ENCODE measurements around the gene TMEM91. TPM values are rescaled to one million over a fixed set of nuclear protein-coding genes. Genes with fewer than 3 reads are reported as not detected.

The TMEM91 gene
- total RNA-seq, 1 experiment from 2014 or later, result 5.3 TPM

DNA sequence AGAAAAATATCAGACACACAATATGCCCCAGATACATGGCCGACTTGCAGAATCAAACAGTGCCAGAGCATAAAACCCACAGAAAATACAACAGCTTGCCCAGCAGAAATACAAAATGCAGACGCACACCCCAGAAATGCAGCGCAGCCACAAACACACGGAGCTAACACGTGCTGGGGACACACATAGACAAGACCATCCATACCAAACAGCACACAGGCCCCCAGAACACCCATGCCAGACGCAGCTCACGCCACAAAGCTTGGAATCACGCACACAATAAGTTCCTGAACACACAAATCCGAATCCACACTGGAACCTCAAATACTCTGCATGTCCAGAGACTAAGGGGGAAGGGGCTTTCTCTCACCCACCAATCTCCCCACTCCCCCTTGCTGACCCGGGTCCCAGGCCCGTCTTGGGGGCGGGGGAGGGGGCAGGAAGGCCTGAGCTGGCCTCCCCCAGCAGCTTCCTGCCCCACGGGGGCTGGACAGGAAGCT lies 49.2 kb upstream of the TMEM91 start (continued):
- TF ChIP-seq, protein P1, sequence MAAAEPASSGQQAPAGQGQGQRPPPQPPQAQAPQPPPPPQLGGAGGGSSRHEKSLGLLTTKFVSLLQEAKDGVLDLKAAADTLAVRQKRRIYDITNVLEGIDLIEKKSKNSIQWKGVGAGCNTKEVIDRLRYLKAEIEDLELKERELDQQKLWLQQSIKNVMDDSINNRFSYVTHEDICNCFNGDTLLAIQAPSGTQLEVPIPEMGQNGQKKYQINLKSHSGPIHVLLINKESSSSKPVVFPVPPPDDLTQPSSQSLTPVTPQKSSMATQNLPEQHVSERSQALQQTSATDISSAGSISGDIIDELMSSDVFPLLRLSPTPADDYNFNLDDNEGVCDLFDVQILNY (CRISPR knock-in tag; IDR thresholded peaks at IDR 0.05), result no peak
- TF ChIP-seq NFE2L1 (CRISPR knock-in tag; IDR thresholded peaks at IDR 0.05), result no peak
- TF ChIP-seq, protein P2, sequence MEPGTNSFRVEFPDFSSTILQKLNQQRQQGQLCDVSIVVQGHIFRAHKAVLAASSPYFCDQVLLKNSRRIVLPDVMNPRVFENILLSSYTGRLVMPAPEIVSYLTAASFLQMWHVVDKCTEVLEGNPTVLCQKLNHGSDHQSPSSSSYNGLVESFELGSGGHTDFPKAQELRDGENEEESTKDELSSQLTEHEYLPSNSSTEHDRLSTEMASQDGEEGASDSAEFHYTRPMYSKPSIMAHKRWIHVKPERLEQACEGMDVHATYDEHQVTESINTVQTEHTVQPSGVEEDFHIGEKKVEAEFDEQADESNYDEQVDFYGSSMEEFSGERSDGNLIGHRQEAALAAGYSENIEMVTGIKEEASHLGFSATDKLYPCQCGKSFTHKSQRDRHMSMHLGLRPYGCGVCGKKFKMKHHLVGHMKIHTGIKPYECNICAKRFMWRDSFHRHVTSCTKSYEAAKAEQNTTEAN (CRISPR knock-in tag; IDR thresholded peaks at IDR 0.05), result no peak

DNA sequence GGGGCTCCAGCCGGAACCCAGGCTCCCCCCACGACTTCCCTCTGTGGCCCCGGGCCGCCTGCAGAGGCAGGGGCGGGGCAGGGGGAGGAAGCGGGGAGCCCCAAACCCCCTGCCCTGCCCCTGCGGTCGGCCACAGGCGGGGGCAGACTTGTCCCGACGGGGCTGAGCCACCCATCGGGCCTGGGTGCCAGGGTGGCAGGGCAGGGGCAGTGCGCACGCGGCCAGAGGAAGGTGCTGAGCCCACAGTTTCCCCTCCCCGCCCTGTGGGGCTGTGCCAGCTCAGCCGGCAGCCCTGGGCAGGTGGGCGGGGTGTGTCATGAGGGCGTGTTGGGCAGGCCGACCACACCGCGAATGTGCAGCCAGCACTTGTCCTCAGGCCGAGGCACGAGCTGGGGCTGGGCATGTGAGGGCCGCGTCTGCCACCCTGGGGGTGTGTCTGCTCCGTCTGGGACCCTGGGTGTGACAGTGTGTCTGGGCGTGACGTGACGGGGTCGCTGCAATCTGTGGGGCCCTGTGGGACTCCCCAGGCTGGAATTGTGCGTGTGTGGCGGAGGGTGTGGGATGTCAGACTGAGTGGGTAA lies 48.7 kb upstream of the TMEM91 start:
- peak; percentile 9 for ATAC-seq
- Mint-ChIP-seq H3K27ac (peak overlapping the region; percentile 46; the same call in 1 of the 2 replicates), H3K36me3 (no peaks in the 10 kb centered on the region; the same call in 1 of the 2 replicates), H3K27me3 (ENCODE audit: low read depth) (peaks cover 16% of the 10 kb centered on the region), H3K9me3 (no peaks in the 10 kb centered on the region), H3K4me1 (peaks cover 62% of the 10 kb centered on the region), H3K4me3 (peak overlapping the region; percentile 43)
- POLR2A ChIA-PET, result interaction anchor here (0.9 kb wide), 1 partner anchor 25 kb away, joined by 4 read pairs; no protein-coding TSS in a partner anchor
- peak; percentile 40 for DNase-seq (ENCODE audit: low spot score)
- TF ChIP-seq, protein P3, sequence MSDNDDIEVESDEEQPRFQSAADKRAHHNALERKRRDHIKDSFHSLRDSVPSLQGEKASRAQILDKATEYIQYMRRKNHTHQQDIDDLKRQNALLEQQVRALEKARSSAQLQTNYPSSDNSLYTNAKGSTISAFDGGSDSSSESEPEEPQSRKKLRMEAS (CRISPR knock-in tag; IDR thresholded peaks at IDR 0.05), result peak; percentile 52; the same call in 1 of the 2 replicates
- TF ChIP-seq EMX1 (CRISPR knock-in tag; IDR thresholded peaks at IDR 0.05), result no peak
- CTCF ChIA-PET, result interaction anchor here (1.4 to 4.8 kb wide), 6 partner anchors 19 to 426 kb away, joined by 3 to 44 read pairs (median 5); partner anchors contain the start of genes DMAC2 and TGFB1

DNA sequence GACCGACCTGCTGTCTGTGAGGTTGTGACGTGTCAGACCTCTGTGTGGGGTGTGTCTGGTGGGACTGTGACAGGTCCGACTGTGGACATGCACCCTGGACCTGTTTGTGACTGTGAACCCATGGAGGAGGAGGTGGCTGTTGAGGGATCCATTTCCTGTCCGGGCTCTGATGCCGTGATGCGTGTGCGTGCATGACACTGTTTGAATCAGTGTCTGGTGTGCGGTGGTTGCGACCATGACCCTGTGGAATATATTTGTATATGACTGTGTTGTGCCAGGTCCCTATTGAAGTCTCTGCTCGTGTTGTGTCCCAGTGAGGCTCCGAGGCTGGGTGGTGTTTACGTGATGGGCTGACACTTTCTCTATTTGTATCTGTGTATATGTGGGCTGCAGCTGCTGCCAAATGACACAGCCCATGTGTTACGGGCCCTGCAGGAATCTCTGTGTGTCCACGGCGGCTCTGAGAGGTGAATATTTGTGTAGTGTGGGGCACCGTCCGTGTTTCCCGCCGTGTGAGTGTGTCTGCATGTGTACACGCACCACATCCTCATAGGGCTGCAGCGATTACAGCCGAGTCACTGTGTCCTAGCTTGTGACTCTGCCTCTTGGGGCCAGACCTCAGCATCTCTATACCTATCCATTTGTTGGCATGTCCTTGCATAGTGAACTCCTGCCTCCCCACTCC lies 48.0 kb upstream of the TMEM91 start:
- POLR2A ChIA-PET, result no interaction called here
- H3K4me1 Mint-ChIP-seq, result peaks cover 56% of the 10 kb centered on the region
- peaks cover 19% of the 10 kb centered on the region for H3K27me3 Mint-ChIP-seq (ENCODE audit: low read depth)
- no peaks in the 10 kb centered on the region for H3K9me3 Mint-ChIP-seq
- no peaks in the 10 kb centered on the region for H3K36me3 Mint-ChIP-seq
- H3K4me3 Mint-ChIP-seq, result peak overlapping the region; percentile 43
- no peak for ATAC-seq
- peak overlapping the region; percentile 62; the same call in 1 of the 2 replicates for H3K27ac Mint-ChIP-seq
- CTCF ChIA-PET, result interaction anchor here (1.4 to 4.8 kb wide), 6 partner anchors 20 to 425 kb away, joined by 3 to 44 read pairs (median 5); partner anchors contain the start of genes DMAC2 and TGFB1
- TF ChIP-seq PRRX2 (CRISPR knock-in tag; IDR thresholded peaks at IDR 0.05), result no peak
- TF ChIP-seq, protein P4, sequence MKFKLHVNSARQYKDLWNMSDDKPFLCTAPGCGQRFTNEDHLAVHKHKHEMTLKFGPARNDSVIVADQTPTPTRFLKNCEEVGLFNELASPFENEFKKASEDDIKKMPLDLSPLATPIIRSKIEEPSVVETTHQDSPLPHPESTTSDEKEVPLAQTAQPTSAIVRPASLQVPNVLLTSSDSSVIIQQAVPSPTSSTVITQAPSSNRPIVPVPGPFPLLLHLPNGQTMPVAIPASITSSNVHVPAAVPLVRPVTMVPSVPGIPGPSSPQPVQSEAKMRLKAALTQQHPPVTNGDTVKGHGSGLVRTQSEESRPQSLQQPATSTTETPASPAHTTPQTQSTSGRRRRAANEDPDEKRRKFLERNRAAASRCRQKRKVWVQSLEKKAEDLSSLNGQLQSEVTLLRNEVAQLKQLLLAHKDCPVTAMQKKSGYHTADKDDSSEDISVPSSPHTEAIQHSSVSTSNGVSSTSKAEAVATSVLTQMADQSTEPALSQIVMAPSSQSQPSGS (CRISPR knock-in tag; IDR thresholded peaks at IDR 0.05; ENCODE audit: borderline replicate concordance, low read depth), result no peak
- DNase-seq (ENCODE audit: low spot score), result no peak

DNA sequence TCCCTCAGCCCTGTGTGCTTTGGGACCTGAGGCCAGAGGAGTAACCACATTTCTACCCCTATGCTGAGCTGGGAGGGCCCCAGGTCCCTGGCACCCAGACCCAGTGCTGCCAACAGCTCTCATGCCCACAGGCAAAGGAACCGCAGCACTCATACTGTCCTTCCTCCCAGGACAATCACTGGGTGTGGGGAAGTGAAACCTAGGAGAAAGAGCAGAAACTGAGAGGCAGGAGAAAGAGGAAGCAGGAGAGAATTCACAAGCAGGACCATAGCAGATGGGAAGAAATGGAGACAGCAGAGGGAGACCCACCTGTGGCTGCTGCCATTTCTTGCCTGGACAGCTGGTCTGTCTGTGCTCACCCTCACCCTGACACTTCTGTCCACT lies 47.5 kb upstream of the TMEM91 start:
- no peak for ATAC-seq
- no peak for TF ChIP-seq TEAD4 (CRISPR knock-in tag; IDR thresholded peaks at IDR 0.05)
- TF ChIP-seq, protein P5, sequence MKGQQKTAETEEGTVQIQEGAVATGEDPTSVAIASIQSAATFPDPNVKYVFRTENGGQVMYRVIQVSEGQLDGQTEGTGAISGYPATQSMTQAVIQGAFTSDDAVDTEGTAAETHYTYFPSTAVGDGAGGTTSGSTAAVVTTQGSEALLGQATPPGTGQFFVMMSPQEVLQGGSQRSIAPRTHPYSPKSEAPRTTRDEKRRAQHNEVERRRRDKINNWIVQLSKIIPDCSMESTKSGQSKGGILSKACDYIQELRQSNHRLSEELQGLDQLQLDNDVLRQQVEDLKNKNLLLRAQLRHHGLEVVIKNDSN (CRISPR knock-in tag; IDR thresholded peaks at IDR 0.05), result no peak
- TF ChIP-seq, protein P6, sequence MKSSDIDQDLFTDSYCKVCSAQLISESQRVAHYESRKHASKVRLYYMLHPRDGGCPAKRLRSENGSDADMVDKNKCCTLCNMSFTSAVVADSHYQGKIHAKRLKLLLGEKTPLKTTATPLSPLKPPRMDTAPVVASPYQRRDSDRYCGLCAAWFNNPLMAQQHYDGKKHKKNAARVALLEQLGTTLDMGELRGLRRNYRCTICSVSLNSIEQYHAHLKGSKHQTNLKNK (CRISPR knock-in tag; IDR thresholded peaks at IDR 0.05), result no peak
- TF ChIP-seq, protein P7, sequence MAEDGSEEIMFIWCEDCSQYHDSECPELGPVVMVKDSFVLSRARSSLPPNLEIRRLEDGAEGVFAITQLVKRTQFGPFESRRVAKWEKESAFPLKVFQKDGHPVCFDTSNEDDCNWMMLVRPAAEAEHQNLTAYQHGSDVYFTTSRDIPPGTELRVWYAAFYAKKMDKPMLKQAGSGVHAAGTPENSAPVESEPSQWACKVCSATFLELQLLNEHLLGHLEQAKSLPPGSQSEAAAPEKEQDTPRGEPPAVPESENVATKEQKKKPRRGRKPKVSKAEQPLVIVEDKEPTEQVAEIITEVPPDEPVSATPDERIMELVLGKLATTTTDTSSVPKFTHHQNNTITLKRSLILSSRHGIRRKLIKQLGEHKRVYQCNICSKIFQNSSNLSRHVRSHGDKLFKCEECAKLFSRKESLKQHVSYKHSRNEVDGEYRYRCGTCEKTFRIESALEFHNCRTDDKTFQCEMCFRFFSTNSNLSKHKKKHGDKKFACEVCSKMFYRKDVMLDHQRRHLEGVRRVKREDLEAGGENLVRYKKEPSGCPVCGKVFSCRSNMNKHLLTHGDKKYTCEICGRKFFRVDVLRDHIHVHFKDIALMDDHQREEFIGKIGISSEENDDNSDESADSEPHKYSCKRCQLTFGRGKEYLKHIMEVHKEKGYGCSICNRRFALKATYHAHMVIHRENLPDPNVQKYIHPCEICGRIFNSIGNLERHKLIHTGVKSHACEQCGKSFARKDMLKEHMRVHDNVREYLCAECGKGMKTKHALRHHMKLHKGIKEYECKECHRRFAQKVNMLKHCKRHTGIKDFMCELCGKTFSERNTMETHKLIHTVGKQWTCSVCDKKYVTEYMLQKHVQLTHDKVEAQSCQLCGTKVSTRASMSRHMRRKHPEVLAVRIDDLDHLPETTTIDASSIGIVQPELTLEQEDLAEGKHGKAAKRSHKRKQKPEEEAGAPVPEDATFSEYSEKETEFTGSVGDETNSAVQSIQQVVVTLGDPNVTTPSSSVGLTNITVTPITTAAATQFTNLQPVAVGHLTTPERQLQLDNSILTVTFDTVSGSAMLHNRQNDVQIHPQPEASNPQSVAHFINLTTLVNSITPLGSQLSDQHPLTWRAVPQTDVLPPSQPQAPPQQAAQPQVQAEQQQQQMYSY (CRISPR knock-in tag; IDR thresholded peaks at IDR 0.05), result no peak
- H3K9me3 Mint-ChIP-seq, result no peaks in the 10 kb centered on the region
- no peaks in the 10 kb centered on the region for H3K36me3 Mint-ChIP-seq
- no peak for DNase-seq (ENCODE audit: low spot score)
- no peak overlapping the region for H3K4me3 Mint-ChIP-seq
- ChIA-PET CTCF (interaction anchor here (1.4 to 4.8 kb wide), 2 partner anchors 25 to 425 kb away, joined by 3 to 44 read pairs; partner anchors contain the start of gene TGFB1), POLR2A (no interaction called here)
- H3K4me1 Mint-ChIP-seq, result peaks cover 58% of the 10 kb centered on the region
- H3K27ac Mint-ChIP-seq, result peak overlapping the region; percentile 62; the same call in 1 of the 2 replicates
- peaks cover 19% of the 10 kb centered on the region for H3K27me3 Mint-ChIP-seq (ENCODE audit: low read depth)

Data from WTC11 (cell line).